ENCODE results near the gene MSX2.
A peak's percentile ranks its signal among the peaks of the same experiment; 100 is the strongest.

MSX2 gene

DNA sequence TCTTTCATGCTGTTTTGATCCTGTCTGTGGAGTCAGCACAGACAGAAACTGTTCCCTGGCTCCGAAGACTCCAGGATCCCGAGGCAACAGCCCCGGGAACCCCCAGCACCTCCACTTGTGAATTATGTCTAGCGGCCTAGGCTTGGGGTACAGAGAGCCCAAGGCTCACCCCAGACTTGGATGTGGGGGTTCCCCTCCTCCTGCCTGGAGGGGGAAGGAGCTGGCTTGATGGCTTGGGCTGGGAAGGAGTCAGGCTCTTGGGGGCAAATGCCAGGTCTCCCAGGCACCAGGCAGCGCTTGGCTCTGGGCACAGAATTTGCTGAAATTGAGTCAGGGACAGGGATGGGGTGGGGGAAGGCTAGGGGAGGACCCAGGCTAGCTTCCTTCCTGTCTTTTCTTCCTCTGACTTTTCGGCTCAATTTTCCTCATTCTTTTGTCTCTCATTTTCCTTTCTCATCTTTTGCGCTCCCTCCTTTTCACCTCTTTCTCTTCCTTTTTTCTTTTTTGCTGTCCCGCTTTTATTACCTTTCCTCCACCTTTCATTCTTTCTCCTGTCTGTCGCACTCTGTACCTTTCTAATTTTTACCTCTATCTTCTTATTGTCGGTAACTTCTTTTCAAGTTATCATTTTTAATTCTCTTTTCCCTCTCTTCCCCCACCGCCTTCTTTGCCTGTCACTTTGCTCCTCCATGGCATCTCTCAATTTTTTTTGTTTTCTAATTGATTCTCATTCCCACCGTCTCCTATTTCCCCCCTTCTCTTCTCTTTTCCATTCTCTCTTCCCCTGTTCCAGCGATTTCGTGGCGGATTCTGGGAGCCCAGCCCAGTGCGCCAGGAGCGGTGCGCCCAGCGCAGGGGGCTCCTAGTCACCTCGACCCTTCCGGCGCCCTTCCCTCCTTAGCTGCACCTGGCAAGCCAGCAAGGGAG, 10.5 kb downstream of the MSX2 start:
- Histone ChIP-seq H4K8ac (ENCODE audit: low read depth, low read length) (peak overlapping the region; percentile 93), H3K27me3 (ENCODE audit: insufficient read depth, low read length) (no peaks in the 10 kb centered on the region), H2BK5ac (ENCODE audit: low read depth, low read length, poor library complexity) (peak overlapping the region; percentile 98), H3K79me2 (ENCODE audit: control insufficient read depth, insufficient read depth, low read length, poor library complexity) (peaks cover 19% of the 10 kb centered on the region), H3K9me3 (ENCODE audit: insufficient read depth, low read depth, low read length) (no peaks in the 10 kb centered on the region), H3K36me3 (ENCODE audit: control insufficient read depth in 1 of 2, insufficient read depth in 2 of 2, low read length in 2 of 2) (peaks cover 14 to 20% of the 10 kb centered on the region in 2 experiments), H3K4ac (ENCODE audit: low read depth, low read length) (peak overlapping the region; percentile 92), H2AFZ (ENCODE audit: insufficient read depth, low read length, poor library complexity) (peak overlapping the region; percentile 85), H3K14ac (ENCODE audit: low read length) (peak overlapping the region; percentile 97), H2BK12ac (ENCODE audit: low read length) (peak overlapping the region; percentile 97), H3K79me1 (ENCODE audit: low read length) (peaks cover 56% of the 10 kb centered on the region), H3K4me3 (ENCODE audit: low read depth, low read length) (peak overlapping the region; percentile 62), H3K4me1 (ENCODE audit: control insufficient read depth in 1 of 2, insufficient read depth in 2 of 2, low read length in 2 of 2) (peaks cover 27 to 34% of the 10 kb centered on the region in 2 experiments), H4K12ac (ENCODE audit: low read depth, low read length) (peak overlapping the region; percentile 81), H2BK120ac (ENCODE audit: insufficient read depth, low read length, poor library complexity) (peak overlapping the region; percentile 96), H3K27ac (ENCODE audit: low read depth, low read length) (peak overlapping the region; percentile 95), H3K9ac (ENCODE audit: low read length) (peak overlapping the region; percentile 64), H3K4me2 (ENCODE audit: low read length) (peak overlapping the region; percentile 68), H3K23ac (ENCODE audit: low read length) (no peak overlapping the region), H4K91ac (ENCODE audit: low read depth, low read length) (peak overlapping the region; percentile 96), H3K18ac (ENCODE audit: low read length) (peak overlapping the region; percentile 97), H2AK5ac (ENCODE audit: low read length) (peak overlapping the region; percentile 96)
- no peak for DNase-seq
- no CpG with 5 or more reads among the region's 22 CpGs for WGBS (ENCODE audit: extremely low coverage, insufficient coverage, insufficient read length)

GRCh38 chr5:174735498-174736330, 11.3 kb downstream of the MSX2 start:
- Histone ChIP-seq H3K4me3 (ENCODE audit: low read depth, low read length) (peak overlapping the region; percentile 62), H3K36me3 (ENCODE audit: control insufficient read depth in 1 of 2, insufficient read depth in 2 of 2, low read length in 2 of 2) (peaks cover 14 to 18% of the 10 kb centered on the region in 2 experiments), H3K4ac (ENCODE audit: low read depth, low read length) (peak overlapping the region; percentile 95), H2AK5ac (ENCODE audit: low read length) (peak overlapping the region; percentile 88), H4K12ac (ENCODE audit: low read depth, low read length) (peak overlapping the region; percentile 81), H3K27ac (ENCODE audit: low read depth, low read length) (peak overlapping the region; percentile 95), H4K91ac (ENCODE audit: low read depth, low read length) (peak overlapping the region; percentile 96), H2BK120ac (ENCODE audit: insufficient read depth, low read length, poor library complexity) (peak overlapping the region; percentile 96), H2BK5ac (ENCODE audit: low read depth, low read length, poor library complexity) (peak overlapping the region; percentile 97), H3K4me2 (ENCODE audit: low read length) (peak overlapping the region; percentile 68), H2BK12ac (ENCODE audit: low read length) (peak overlapping the region; percentile 97), H3K79me2 (ENCODE audit: control insufficient read depth, insufficient read depth, low read length, poor library complexity) (peaks cover 19% of the 10 kb centered on the region), H4K8ac (ENCODE audit: low read depth, low read length) (peak overlapping the region; percentile 93), H3K27me3 (ENCODE audit: insufficient read depth, low read length) (no peaks in the 10 kb centered on the region), H3K14ac (ENCODE audit: low read length) (peak overlapping the region; percentile 97), H3K79me1 (ENCODE audit: low read length) (peaks cover 56% of the 10 kb centered on the region), H3K18ac (ENCODE audit: low read length) (peak overlapping the region; percentile 97), H3K23ac (ENCODE audit: low read length) (no peak overlapping the region), H3K9me3 (ENCODE audit: insufficient read depth, low read depth, low read length) (no peaks in the 10 kb centered on the region), H3K9ac (ENCODE audit: low read length) (peak overlapping the region; percentile 64), H3K4me1 (ENCODE audit: control insufficient read depth in 1 of 2, insufficient read depth in 2 of 2, low read length in 2 of 2) (peaks cover 27 to 34% of the 10 kb centered on the region in 2 experiments), H2AFZ (ENCODE audit: insufficient read depth, low read length, poor library complexity) (peak overlapping the region; percentile 85)
- WGBS (ENCODE audit: extremely low coverage, insufficient coverage, insufficient read length), result no CpG with 5 or more reads among the region's 54 CpGs
- DNase-seq, result peak; percentile 26 to 58

GRCh38 chr5:174736331-174736721, 11.9 kb downstream of the MSX2 start:
- H3K79me1 ChIP-seq (ENCODE audit: low read length), result peaks cover 51% of the 10 kb centered on the region
- H2AK5ac ChIP-seq (ENCODE audit: low read length), result no peak overlapping the region
- H4K12ac ChIP-seq (ENCODE audit: low read depth, low read length), result no peak overlapping the region
- no peak overlapping the region for H3K4ac ChIP-seq (ENCODE audit: low read depth, low read length)
- H4K91ac ChIP-seq (ENCODE audit: low read depth, low read length), result peak overlapping the region; percentile 96
- H2BK12ac ChIP-seq (ENCODE audit: low read length), result peak overlapping the region; percentile 72
- peak overlapping the region; percentile 96 for H2BK120ac ChIP-seq (ENCODE audit: insufficient read depth, low read length, poor library complexity)
- peaks cover 16% of the 10 kb centered on the region for H3K79me2 ChIP-seq (ENCODE audit: control insufficient read depth, insufficient read depth, low read length, poor library complexity)
- no peak overlapping the region for H3K4me3 ChIP-seq (ENCODE audit: low read depth, low read length)
- no peak overlapping the region for H2AFZ ChIP-seq (ENCODE audit: insufficient read depth, low read length, poor library complexity)
- peak overlapping the region; percentile 97 for H3K18ac ChIP-seq (ENCODE audit: low read length)
- peak overlapping the region; percentile 73 for H3K14ac ChIP-seq (ENCODE audit: low read length)
- H3K9me3 ChIP-seq (ENCODE audit: insufficient read depth, low read depth, low read length), result no peaks in the 10 kb centered on the region
- peak overlapping the region; percentile 68 for H3K4me2 ChIP-seq (ENCODE audit: low read length)
- no CpG with 5 or more reads among the region's 4 CpGs for WGBS (ENCODE audit: extremely low coverage, insufficient coverage, insufficient read length)
- peak overlapping the region; percentile 82 for H2BK5ac ChIP-seq (ENCODE audit: low read depth, low read length, poor library complexity)
- H4K8ac ChIP-seq (ENCODE audit: low read depth, low read length), result peak overlapping the region; percentile 93
- H3K27ac ChIP-seq (ENCODE audit: low read depth, low read length), result peak overlapping the region; percentile 95
- H3K23ac ChIP-seq (ENCODE audit: low read length), result no peak overlapping the region
- H3K4me1 ChIP-seq (ENCODE audit: control insufficient read depth in 1 of 2, insufficient read depth in 2 of 2, low read length in 2 of 2), result peaks cover 27 to 31% of the 10 kb centered on the region in 2 experiments
- H3K27me3 ChIP-seq (ENCODE audit: insufficient read depth, low read length), result no peaks in the 10 kb centered on the region
- H3K9ac ChIP-seq (ENCODE audit: low read length), result no peak overlapping the region
- peak; percentile 35 to 61 for DNase-seq
- H3K36me3 ChIP-seq (ENCODE audit: control insufficient read depth in 1 of 2, insufficient read depth in 2 of 2, low read length in 2 of 2), result peaks cover 11 to 13% of the 10 kb centered on the region in 2 experiments

DNA sequence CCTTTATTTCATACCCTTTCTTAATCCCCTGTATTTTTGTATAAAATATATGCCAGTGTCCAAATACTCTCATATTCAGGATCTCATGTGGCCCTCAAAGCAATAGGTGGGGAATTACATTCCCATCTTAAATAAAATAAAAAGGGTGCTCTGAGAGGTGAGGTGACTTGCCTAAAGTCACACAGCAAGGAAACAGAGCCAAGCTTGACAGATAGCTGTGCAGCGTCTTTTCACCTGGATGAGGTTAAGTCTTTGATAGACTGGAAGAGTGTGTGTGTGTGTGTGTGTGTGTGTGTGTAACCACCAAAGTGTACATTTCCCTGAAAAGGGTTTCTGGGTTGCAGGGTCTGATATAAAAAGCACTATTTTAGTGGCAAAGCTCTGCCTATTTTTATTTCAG, 12.4 kb downstream of the MSX2 start:
- H3K4me1 ChIP-seq (ENCODE audit: control insufficient read depth in 1 of 2, insufficient read depth in 2 of 2, low read length in 2 of 2), result peaks cover 23 to 27% of the 10 kb centered on the region in 2 experiments
- H2BK12ac ChIP-seq (ENCODE audit: low read length), result peak overlapping the region; percentile 25
- no peaks in the 10 kb centered on the region for H3K9me3 ChIP-seq (ENCODE audit: insufficient read depth, low read depth, low read length)
- H4K91ac ChIP-seq (ENCODE audit: low read depth, low read length), result peak overlapping the region; percentile 58
- no peak for DNase-seq
- H3K79me2 ChIP-seq (ENCODE audit: control insufficient read depth, insufficient read depth, low read length, poor library complexity), result peaks cover 13% of the 10 kb centered on the region
- peak overlapping the region; percentile 58 for H2BK5ac ChIP-seq (ENCODE audit: low read depth, low read length, poor library complexity)
- peak overlapping the region; percentile 57 for H2AK5ac ChIP-seq (ENCODE audit: low read length)
- H3K27ac ChIP-seq (ENCODE audit: low read depth, low read length), result peak overlapping the region; percentile 95
- H3K36me3 ChIP-seq (ENCODE audit: control insufficient read depth in 1 of 2, insufficient read depth in 2 of 2, low read length in 2 of 2), result peaks cover 7 to 9% of the 10 kb centered on the region in 2 experiments
- no peak overlapping the region for H3K18ac ChIP-seq (ENCODE audit: low read length)
- no peak overlapping the region for H4K12ac ChIP-seq (ENCODE audit: low read depth, low read length)
- H2BK120ac ChIP-seq (ENCODE audit: insufficient read depth, low read length, poor library complexity), result peak overlapping the region; percentile 29
- whole genome bisulfite sequencing (ENCODE audit: extremely low coverage, insufficient coverage, insufficient read length), result no CpG with 5 or more reads among the region's 1 CpG
- H3K23ac ChIP-seq (ENCODE audit: low read length), result no peak overlapping the region
- H3K4me2 ChIP-seq (ENCODE audit: low read length), result peak overlapping the region; percentile 68
- no peak overlapping the region for H3K4me3 ChIP-seq (ENCODE audit: low read depth, low read length)
- no peak overlapping the region for H3K14ac ChIP-seq (ENCODE audit: low read length)
- no peak overlapping the region for H3K9ac ChIP-seq (ENCODE audit: low read length)
- peaks cover 47% of the 10 kb centered on the region for H3K79me1 ChIP-seq (ENCODE audit: low read length)
- H2AFZ ChIP-seq (ENCODE audit: insufficient read depth, low read length, poor library complexity), result no peak overlapping the region
- peak overlapping the region; percentile 22 for H3K4ac ChIP-seq (ENCODE audit: low read depth, low read length)
- no peak overlapping the region for H4K8ac ChIP-seq (ENCODE audit: low read depth, low read length)
- no peaks in the 10 kb centered on the region for H3K27me3 ChIP-seq (ENCODE audit: insufficient read depth, low read length)

Measured in trophoblast cell (in vitro differentiated cells and primary cell).